GM21786 (cell line): ENCODE results near the gene FMO5.
"Not testable (repeated sequence)": the region's sequence is repeated elsewhere in the genome, so short reads cannot be mapped to it uniquely, and the experiment has no call there.

ENCODE experiments used
- ATAC-seq: cut with Tn5 transposase; IDR thresholded peaks from one replicate; pipeline ENCODE4 v1.9.1; 2021; ENCODE audit not compliant: unreplicated experiment

Gene FMO5

DNA sequence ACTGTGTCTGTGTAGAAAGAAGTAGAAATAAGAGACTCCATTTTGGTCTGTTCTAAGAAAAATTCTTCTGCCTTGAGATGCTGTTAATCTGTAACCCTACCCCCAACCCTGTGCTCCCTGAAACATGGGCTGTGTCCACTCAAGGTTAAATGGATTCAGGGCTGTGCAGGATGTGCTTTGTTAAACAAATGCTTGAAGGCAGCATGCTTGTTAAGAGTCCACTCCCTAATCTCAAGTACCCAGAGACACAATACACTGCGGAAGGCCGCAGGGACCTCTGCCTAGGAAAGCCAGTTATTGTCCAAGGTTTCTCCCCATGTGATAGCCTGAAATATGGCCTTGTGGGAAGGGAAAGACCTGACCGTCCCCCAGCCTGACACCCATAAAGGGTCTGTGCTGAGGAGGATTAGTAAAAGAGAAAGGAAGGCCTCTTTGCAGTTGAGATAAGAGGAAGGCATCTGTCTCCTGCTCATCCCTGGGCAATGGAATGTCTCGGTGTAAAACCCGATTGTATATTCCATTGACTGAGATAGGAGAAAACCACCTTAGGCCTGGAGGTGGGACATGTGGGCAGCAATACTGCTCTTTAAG is 15.1 kb upstream of the FMO5 start:
- not testable (repeated sequence) for ATAC-seq

DNA sequence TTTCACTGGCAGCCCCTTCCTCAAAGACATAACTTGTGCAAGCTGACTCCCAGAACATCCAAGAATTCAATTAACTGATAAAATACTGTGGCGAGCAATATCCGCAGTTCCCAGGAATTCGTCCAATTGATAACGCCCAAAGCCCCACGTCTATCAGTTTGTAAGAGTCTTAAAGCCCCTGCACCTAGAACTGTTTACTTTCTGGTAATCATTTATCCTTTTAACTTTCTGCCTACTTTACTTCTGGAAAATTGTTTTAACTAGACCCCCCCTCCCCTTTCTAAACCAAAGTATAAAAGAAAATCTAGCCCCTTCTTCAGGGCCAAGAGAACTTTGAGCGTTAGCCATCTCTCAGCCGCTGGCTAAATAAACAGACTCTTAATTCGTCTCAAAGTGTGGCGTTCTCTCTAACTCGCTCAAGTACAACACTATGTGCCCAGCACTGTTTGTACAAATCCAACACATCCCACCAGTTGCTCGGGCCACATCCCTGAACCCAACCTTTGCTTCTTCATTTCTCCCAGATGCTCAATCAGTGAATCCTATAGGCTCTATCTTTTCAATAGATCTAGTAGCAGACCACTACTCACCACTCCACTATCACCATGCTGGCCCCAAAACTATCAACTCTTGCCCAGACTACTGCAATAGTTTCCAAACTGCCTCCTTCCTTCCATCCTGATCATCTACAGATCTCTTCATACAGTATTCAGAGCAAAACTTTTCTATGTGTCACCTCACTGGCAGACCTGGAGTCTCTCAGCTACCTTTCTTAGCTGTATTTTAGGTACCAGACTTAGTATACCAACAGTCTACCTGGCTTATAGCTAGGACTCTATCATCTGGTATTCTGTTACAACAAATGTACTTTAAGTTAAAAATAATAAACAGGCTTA is 14.0 kb upstream of the FMO5 start:
- no peak for ATAC-seq

DNA sequence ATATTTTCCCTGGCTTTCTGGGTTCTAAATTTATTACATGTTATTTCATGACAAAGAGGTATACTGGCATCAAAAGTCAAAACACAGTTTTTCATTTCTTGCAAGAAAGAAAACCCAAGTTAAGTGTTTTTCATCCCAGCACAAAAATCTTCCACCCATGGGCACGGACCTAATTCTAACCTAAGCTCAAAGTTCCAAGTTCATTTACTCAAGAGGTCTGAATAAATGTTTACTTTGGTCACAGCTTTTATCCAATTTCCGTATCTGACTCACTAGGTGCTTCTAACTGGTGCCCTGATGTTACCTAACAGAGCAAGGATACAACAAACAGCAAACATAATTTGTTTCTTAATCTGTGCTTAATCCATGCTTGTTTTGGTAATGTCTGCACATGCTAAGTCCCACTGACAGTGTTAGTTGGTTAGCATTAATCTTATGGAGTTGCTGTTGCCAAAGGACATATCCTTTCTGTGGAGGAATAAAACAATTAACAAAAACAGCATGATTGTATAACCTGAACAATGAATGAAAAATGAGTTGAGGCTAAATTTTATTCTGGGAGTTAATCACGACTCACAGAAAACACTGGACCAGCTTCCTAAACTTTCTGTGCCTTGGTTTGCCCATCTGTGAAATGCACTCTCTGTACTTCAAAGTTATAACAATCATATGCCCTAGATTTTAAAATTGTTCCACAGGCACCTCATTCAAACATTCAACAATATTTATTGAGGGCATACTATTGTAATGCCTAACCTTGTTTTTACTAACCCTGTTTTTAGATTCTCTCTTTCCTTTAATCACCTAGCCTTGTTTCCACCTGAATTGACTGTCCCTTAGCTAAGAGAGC is 13.1 kb upstream of the FMO5 start:
- no peak for ATAC-seq

DNA sequence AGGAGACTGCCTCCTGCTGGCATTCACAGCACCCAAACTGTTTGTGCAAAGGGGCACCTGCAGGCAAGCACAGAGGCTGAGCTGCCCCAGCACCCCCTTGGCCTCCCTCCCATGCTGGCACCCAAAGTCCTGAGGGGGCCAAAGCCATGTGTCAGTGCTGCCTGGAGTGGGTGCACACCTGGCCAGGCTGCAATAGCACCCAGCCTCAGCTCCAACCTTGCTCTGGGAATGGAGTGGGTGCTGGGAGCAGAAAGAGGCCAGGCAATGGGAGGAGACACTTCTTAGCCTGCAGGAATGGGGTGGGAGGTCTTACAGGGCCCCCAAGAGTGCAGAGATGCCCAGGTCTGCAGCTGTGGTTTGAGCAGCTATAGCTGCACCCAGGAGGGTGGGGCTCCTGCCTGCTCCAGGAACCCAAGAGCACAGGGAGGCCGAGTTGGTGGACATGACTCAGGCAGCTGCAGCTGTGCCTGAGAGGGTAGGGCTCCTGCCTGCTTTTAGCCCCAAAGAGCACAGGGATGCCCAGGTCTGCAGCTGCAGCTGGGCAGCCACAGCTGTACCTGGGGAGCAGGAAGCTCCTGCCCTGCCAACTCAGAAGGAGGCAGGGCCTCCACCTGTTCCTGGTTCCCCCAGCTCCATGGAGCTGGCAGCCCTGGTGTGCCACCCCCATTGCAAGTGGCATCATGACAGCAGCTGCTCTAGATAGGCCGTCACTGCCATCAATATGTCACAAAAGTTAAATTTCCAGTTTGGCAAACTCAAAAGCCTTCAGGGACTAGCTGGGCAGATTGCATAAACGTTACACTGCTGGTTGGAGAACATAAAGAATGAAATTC is 12.0 kb upstream of the FMO5 start:
- ATAC-seq = no peak

DNA sequence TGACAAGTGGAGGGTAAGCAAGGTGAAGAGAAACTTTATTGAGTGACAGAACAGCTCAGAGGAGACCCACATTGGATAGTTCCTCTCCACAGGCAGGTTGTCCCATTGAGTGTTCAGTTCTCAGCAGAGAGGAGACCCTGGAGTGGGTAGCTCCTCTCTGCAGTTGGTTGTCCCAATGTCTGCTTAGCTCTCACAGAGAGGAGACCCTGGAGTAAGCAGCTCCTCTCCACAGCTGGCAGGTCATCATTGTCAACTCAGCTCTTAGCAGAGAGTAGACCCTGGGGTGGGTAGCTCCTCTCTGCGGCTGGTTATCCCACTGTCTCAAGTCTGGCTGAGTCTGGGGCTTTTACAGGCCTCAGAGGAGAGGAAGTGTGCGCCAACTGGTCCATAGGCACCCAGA is 11.3 kb upstream of the FMO5 start:
- ATAC-seq = no peak

DNA sequence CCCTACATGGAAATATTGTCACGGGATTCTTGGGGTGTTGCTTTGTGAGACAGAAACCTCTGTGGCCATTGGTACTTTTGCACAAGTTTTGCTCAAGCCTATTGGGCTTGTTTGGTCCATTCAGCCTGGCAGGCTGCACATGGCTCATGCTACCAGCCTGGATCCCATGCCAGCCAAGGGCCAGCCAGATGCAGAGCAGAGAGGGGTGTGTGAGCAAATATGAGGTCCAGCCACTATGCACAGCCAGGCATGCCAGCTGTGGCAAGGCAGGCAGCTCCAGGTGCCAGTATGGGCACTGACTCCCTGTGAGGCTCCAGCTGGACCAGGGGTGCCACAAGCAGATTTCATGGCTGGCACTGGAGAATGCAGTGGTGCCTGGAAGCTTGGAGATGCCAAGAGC is 10.7 kb upstream of the FMO5 start:
- ATAC-seq = no peak

DNA sequence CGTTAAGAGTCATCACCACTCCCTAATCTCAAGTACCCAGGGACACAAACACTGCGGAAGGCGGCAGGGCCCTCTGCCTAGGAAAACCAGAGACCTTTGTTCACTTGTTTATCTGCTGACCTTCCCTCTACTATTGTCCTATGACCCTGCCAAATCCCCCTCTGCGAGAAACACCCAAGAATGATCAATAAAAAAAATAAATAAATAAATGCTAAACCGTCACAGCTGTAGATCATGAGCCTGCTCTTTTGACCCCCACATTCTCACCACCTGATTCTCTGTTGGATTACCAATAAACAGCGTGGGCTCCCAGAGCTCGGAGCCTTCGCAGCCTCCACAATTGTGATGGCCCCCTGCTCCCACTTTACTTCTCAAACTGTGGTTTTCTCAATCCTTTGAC is 8.8 kb upstream of the FMO5 start:
- ATAC-seq = not testable (repeated sequence)

DNA sequence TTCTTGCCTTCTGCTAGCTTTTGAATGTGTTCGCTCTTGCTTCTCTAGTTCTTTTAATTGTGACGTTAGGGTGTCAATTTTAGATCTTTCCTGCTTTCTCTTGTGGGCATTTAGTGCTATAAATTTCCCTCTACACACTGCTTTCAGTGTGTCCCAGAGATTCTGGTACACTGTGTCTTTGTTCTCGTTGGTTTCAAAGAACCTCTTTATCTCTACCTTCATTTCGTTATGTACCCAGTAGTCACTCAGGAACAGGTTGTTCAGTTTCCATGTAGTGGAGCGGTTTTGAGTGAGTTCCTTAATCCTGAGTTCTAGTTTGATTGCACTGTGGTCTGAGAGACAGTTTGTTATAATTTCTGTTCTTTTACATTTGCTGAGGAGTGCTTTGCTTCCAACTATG is 5.9 kb upstream of the FMO5 start:
- not testable (repeated sequence) for ATAC-seq

DNA sequence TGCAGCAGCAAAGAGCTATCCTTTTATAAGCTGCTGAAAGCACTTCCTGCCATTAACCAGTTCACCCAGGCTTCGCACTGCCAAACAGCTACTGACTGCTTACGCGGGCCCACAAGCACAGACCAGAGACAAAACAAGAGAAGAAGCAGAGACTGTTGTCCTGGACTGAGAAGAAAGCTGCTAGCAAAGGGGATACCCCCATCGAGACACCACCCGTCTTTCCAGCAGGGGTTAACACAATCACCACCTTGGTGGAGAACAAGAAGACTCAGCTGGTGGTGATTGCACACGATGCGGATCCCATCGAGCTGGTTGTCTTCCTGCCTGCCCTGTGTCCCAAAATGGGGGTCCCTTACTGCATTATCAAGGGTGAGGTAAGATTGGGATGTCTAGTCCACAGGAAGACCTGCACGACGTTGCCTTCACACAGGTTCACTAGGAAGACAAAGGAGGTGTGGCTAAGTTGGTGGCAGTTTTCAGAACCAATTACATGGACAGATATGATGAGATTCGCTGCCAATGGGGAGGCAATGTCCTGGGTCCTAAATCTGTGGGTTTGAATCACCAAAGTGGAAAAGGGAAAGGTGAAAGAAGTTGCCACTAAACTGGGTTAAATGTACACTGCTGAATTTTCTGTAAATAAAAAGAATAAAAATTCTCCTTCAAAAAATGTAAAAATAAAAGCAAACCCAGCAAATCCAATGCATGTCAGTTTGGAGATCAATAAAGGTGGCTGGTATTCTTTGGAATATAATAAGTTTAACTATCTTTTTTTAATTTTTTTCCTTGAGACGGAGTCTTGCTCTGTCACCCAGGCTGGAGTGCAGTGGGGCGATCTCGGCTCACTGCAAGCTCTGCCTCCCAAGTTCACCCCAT is 1.2 kb downstream of the FMO5 start:
- ATAC-seq = no peak

DNA sequence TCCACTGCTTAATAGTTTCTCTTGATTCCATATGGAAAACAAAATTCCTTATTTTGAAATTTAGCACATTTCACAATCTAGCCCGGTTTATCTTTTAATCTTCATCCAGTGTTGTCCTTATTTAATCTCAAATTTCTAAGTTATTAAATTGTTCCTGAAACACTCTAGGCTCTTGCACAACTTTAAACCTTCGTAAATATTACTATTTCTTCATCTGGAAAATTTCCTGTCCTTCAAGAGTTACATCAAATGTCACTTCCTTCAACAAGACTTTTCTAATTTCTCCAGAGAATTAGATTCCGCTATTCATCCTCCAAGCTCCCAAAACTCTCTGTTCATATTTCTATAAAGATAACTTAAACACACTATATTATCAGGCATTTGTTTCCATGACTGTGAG is 6.5 kb downstream of the FMO5 start:
- ATAC-seq = no peak

DNA sequence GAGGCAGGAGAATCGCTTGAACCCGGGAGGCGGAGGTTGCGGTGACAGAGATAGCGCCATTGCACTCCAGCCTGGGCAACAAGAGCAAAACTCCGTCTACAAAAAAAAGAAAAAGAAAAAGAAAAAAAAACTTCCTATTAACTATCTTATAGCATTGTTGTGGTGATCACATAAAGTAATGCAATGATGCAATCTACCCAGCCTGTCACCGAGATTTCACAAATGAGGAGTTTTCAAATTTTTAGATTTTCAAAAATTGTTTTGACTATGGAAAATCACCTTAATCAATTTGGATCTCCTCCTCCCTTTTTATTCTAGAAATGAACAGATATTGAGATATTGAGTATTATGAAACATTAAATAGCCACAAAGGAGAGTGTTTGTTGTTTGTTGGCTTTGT is 8.0 kb downstream of the FMO5 start:
- no peak for ATAC-seq

DNA sequence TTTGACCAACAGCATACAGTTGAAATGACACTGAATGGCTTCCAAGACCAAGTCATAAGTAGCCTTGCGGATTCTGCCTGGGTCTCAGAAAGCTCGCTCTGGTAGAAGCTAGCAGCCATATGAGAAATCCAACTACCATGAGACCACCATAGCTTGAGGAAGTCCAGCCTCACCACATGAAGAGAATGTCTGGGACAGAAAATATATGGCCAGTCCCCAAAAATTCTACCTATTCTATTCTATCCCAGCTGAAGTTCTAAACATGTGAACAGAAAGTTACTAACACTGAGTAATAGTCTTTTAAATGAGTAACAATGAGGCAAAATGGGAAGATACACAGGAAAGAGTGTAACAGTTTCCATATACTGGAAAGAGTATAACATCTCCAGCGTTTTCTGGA is 9.0 kb downstream of the FMO5 start:
- no peak for ATAC-seq

DNA sequence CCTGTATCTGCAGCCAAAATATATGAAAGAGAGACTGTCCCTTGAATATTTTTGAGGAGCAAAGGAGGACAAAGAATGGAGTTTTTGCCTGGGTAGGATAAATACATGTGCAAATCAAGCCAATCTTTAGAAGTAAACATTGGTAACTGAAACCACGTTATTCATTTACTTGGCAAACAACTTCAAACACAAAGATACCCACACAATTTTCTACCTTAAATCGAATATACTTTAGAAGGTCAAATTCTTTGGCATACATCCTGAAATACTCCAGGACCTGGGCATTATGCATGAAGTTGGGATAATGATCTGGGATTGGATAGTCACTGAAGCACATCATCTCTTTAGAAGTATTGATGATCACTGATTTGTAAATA is 9.6 kb downstream of the FMO5 start:
- no peak for ATAC-seq

DNA sequence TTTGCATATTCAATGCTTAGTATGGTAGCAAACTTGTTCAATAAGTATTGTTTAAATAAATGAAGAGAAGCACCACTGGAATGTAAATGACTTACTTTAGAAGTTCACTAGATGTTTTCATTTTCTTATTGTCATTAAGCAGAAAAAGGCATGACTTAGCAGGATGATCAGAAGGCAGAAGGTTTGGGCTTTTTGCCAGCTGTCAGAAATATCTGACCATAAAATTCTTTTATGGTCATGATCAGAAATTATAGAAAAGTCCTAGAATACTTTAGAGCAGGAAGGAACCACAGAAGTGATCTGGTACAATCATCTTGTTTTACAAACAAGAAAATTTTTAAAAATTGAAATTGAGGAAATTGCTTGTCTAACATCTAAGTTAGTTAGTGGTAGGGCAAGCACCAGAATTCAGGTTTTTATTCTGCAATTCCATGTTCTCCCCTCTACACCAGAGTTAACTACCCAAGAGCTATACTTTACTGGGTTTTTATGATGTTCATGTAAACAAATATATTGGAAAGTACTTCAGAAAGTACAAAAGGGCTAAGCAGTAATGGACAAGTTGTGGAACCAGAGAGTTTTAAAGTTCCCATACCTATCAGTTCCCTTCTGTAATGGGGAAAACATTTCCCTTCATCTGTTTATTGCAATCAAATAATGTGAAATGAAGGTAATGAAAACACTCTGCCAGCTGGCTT is 10.1 kb downstream of the FMO5 start:
- ATAC-seq = no peak

DNA sequence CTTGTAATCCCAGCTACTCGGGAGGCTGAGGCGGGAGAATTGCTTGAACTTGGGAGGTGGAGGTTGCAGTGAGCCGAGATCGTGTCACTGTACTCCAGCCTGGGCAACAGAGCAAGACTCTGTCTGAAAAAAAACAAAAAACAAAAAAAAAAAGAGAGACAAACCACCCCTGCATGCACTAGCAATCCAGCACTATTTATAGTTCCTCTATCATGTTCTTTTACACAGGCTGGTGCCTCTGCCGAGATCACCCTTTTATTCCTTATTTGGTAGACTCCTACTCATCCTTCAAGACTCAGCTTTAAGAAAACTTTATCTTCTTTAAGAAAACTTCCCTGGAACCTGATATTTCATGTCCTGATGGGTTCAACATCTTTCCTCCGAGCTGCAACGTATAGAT is 10.8 kb downstream of the FMO5 start:
- no peak for ATAC-seq

DNA sequence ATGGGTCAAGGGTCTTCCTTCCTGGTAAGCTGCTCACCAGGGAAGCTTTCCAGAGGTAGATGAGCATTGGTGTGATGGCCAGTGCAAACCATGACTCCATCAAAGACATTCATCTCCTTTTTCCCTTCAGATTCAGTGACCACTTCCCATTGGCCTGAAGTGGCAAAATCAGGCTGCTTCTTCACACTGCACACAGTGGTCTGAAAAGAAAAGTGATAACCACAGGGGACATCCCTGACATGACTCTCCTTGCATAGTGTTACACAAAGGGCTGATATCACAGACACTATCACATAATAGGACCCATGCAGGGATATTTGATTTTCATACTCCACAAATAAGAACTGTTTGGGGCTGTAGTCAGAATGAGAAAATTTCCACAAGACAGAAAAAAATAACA is 11.9 kb downstream of the FMO5 start:
- ATAC-seq = no peak

DNA sequence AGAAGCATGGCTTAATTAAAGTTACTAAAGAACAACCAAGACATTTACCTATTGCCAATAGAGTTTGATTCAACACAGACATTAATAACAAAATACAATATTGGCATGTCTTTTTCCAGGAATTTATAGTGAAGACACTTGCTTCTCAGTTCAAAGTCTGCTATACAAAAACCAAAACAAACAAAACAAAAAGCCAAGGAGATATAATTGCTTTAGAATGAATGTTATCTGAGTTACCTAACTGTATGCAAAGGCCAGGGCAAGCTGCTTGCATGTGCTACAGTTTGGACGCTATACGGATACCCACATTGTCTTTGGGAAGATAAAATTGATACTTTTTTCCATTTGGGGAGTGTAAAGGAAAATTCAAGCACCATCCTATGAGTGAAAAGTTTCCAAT is 13.6 kb downstream of the FMO5 start:
- no peak for ATAC-seq

DNA sequence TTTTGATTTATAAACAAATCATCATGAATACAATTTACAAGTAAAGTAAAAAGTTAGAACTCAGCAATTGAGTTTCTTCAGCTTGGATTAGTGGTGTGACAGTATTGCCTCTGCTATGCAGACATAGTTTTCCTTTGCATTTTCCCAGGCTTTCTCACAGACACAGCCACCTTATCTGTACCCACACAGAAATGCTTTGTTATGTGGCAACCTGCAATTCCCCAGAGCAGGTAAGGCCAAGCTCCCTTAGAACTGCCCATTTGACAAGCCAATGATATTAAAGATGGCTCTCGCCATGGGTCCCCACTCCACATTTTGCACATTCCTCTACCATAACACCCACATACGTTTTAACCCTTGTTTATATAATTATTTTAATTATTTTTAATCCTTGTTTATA is 14.2 kb downstream of the FMO5 start:
- no peak for ATAC-seq
